Calu3 (cell line): ENCODE measurements around the gene SCLY. TPM values are rescaled to one million over a fixed set of nuclear protein-coding genes. Genes with fewer than 3 reads are reported as not detected.
A peak's percentile ranks its signal among the peaks of the same experiment; 100 is the strongest.

Experiments used
- BruUV-seq: library from RNA; stranded (reverse); fragments of 400-500 nt; replicated peaks from 2 replicates; lab custom pipeline; 2021; lab: Mats Ljungman, UMichigan
- CTCF ChIA-PET: fragments of 300-600 bp; sonication (Branson Sonifier 250); formaldehyde crosslinking; loops from one replicate; lab custom pipeline; 2022; ENCODE audit warnings: antibody characterized with exemption; lab: Charles Lee
- DNase-seq: peaks from one replicate; pipeline ENCODE4 v3.0.0; 2022
- H3K27ac Mint-ChIP-seq: one replicate; pipeline ENCODE4 v1.8.0; 2022; ENCODE audit warnings: mixed read lengths; ENCODE audit not compliant: unreplicated experiment
- H3K27me3 Mint-ChIP-seq: one replicate; pipeline ENCODE4 v1.8.0; 2022; ENCODE audit warnings: mixed read lengths; ENCODE audit not compliant: unreplicated experiment
- H3K36me3 Mint-ChIP-seq: one replicate; pipeline ENCODE4 v1.8.0; 2022; ENCODE audit warnings: mild to moderate bottlenecking, moderate library complexity, mixed read lengths; ENCODE audit not compliant: insufficient read depth, unreplicated experiment
- H3K4me1 Mint-ChIP-seq: one replicate; pipeline ENCODE4 v1.8.0; 2022; ENCODE audit warnings: mild to moderate bottlenecking, low read depth, mixed read lengths; ENCODE audit not compliant: unreplicated experiment
- H3K4me3 Mint-ChIP-seq: one replicate; pipeline ENCODE4 v1.8.0; 2022; ENCODE audit warnings: mild to moderate bottlenecking, low read depth, moderate library complexity, mixed read lengths; ENCODE audit not compliant: unreplicated experiment
- H3K9me3 Mint-ChIP-seq: one replicate; pipeline ENCODE4 v1.8.0; 2022; ENCODE audit warnings: low read depth, mixed read lengths; ENCODE audit not compliant: unreplicated experiment
- CTCF ChIP-seq: fragments of 200-600 bp; IDR thresholded peaks from one replicate; pipeline ENCODE4 v1.8.0; 2022; ENCODE audit warnings: antibody characterized with exemption; ENCODE audit not compliant: unreplicated experiment
- intact Hi-C: fragments of 100-400 bp; cut with micrococcal nuclease; formaldehyde crosslinking; loops from one replicate; pipeline ENCODE4 v1.10.0; 2022; ENCODE audit not compliant: unreplicated experiment
- total RNA-seq: library from RNA; stranded (reverse); gene quantifications from 2 replicates; pipeline ENCODE4 v1.2.3, GENCODE V29; 2022

Gene SCLY
- total RNA-seq, 1 experiment from 2014 or later, result 37.5 TPM

- CTCF ChIA-PET, result no interaction called here
- no TSS peak for BruUV-seq
- H3K27ac Mint-ChIP-seq, result no peak overlapping the region
- no peak for DNase-seq
- H3K36me3 Mint-ChIP-seq, result no peaks in the 10 kb centered on the region
- no peaks in the 10 kb centered on the region for H3K27me3 Mint-ChIP-seq
- intact Hi-C loops, result no loop called here
- H3K4me1 Mint-ChIP-seq, result no peaks in the 10 kb centered on the region
- no peaks in the 10 kb centered on the region for H3K9me3 Mint-ChIP-seq
- no peak for TF ChIP-seq CTCF
- no peak overlapping the region for H3K4me3 Mint-ChIP-seq
These were observed 65.5 kb downstream of the SCLY start for GRCh38 chr2:238126338-238126737.

GRCh38 chr2:238126775-238127164 is 66.0 kb downstream of the SCLY start:
- H3K27ac Mint-ChIP-seq, result no peak overlapping the region
- CTCF ChIA-PET, result interaction anchor here (0.5 to 0.7 kb wide), 3 partner anchors 72 to 269 kb away, joined by 3 to 7 read pairs (median 4); no protein-coding TSS in a partner anchor
- no peaks in the 10 kb centered on the region for H3K4me1 Mint-ChIP-seq
- no TSS peak for BruUV-seq
- no peak for DNase-seq
- no peaks in the 10 kb centered on the region for H3K27me3 Mint-ChIP-seq
- H3K36me3 Mint-ChIP-seq, result no peaks in the 10 kb centered on the region
- no peak for TF ChIP-seq CTCF
- intact Hi-C loops, result no loop called here
- no peaks in the 10 kb centered on the region for H3K9me3 Mint-ChIP-seq
- H3K4me3 Mint-ChIP-seq, result no peak overlapping the region

- no peaks in the 10 kb centered on the region for H3K9me3 Mint-ChIP-seq
- no peak overlapping the region for H3K4me3 Mint-ChIP-seq
- intact Hi-C loops, result no loop called here
- CTCF ChIA-PET, result interaction anchor here (0.5 to 0.7 kb wide), 3 partner anchors 72 to 269 kb away, joined by 3 to 7 read pairs (median 4); no protein-coding TSS in a partner anchor
- no peaks in the 10 kb centered on the region for H3K4me1 Mint-ChIP-seq
- TF ChIP-seq CTCF, result no peak
- DNase-seq, result peak; percentile 57
- no peaks in the 10 kb centered on the region for H3K36me3 Mint-ChIP-seq
- no peaks in the 10 kb centered on the region for H3K27me3 Mint-ChIP-seq
- no peak overlapping the region for H3K27ac Mint-ChIP-seq
- BruUV-seq, result no TSS peak
These were observed 66.6 kb downstream of the SCLY start for GRCh38 chr2:238127165-238128060.

GRCh38 chr2:238128061-238128440 is 67.2 kb downstream of the SCLY start:
- no peaks in the 10 kb centered on the region for H3K4me1 Mint-ChIP-seq
- intact Hi-C loops, result no loop called here
- no peak for DNase-seq
- no peak overlapping the region for H3K27ac Mint-ChIP-seq
- no peak overlapping the region for H3K4me3 Mint-ChIP-seq
- BruUV-seq, result no TSS peak
- no peaks in the 10 kb centered on the region for H3K27me3 Mint-ChIP-seq
- no peaks in the 10 kb centered on the region for H3K36me3 Mint-ChIP-seq
- CTCF ChIA-PET, result no interaction called here
- H3K9me3 Mint-ChIP-seq, result no peaks in the 10 kb centered on the region
- no peak for TF ChIP-seq CTCF
